SU-DHL-6 (cell line): Measurements from ENCODE around the gene CENPE.

Experiments
- H2AFZ ChIP-seq: fragments of 200-600 bp; sonication (generic); 2 replicates; pipeline ENCODE4 v1.6.1; 2014; ENCODE audit warnings: low read depth, mild to moderate bottlenecking, moderate library complexity, mixed read lengths, antibody characterized with exemption, low read length; ENCODE audit not compliant: severe bottlenecking
- H3F3A ChIP-seq: fragments of 200-600 bp; shearing (Covaris generic); 2 replicates; pipeline ENCODE4 v1.6.0; 2016; ENCODE audit warnings: antibody characterized with exemption, mild to moderate bottlenecking; ENCODE audit not compliant: insufficient read depth
- H3K27ac ChIP-seq: fragments of 200-600 bp; sonication (generic); 2 replicates; pipeline ENCODE4 v1.5.1; 2016; ENCODE audit warnings: low read depth, mild to moderate bottlenecking, low read length, moderate library complexity, mixed read lengths
- H3K27me3 ChIP-seq: fragments of 200-600 bp; sonication (generic), shearing (Covaris generic); 2 replicates; pipeline ENCODE4 v1.6.0; 2014; ENCODE audit warnings: mild to moderate bottlenecking, low read length
- H3K36me3 ChIP-seq: fragments of 200-600 bp; sonication (generic); 2 replicates; pipeline ENCODE4 v1.6.1; 2014; ENCODE audit warnings: mild to moderate bottlenecking, low read length, mixed read lengths
- H3K4me2 ChIP-seq: fragments of 300-600, 200-600 bp; shearing (Covaris generic), sonication (generic); 2 replicates; pipeline ENCODE4 v1.6.0; 2014; ENCODE audit warnings: low read length, low read depth, mild to moderate bottlenecking; ENCODE audit not compliant: poor library complexity, severe bottlenecking
- H3K4me3 ChIP-seq: fragments of 200-600 bp; sonication (generic); 2 replicates; pipeline ENCODE4 v1.5.1; 2014; ENCODE audit warnings: antibody characterized with exemption, low read length, mild to moderate bottlenecking, mixed read lengths; ENCODE audit not compliant: insufficient read depth, poor library complexity, severe bottlenecking
- H3K79me2 ChIP-seq: fragments of 200-600 bp; sonication (generic); 2 replicates; pipeline ENCODE4 v1.6.1; 2014; ENCODE audit warnings: mild to moderate bottlenecking, low read length, moderate library complexity; ENCODE audit not compliant: insufficient read depth
- H3K9ac ChIP-seq: fragments of 200-600 bp; sonication (generic); 2 replicates; pipeline ENCODE4 v1.7.0; 2014; ENCODE audit warnings: mild to moderate bottlenecking, low read length
- H3K9me2 ChIP-seq: fragments of 200-600 bp; sonication (generic); replicated peaks from 2 replicates; pipeline ENCODE4 v1.6.1; 2014; ENCODE audit warnings: low read length; ENCODE audit not compliant: insufficient read depth
- H3K9me3 ChIP-seq: fragments of 200-600 bp; sonication (generic); 2 replicates; pipeline ENCODE4 v1.6.1; 2014; ENCODE audit warnings: low read length, mixed read lengths; ENCODE audit not compliant: insufficient read depth
- H4K20me1 ChIP-seq: fragments of 200-600 bp; sonication (generic); 2 replicates; pipeline ENCODE4 v1.6.1; 2014; ENCODE audit warnings: low read depth, mild to moderate bottlenecking, antibody characterized with exemption, low read length, moderate library complexity, mixed read lengths
- EZH2phosphoT487 ChIP-seq: fragments of 200-600 bp; sonication (generic), shearing (Covaris generic); conservative IDR thresholded peaks from 2 replicates; pipeline ENCODE4 v1.6.1; 2018; ENCODE audit warnings: mild to moderate bottlenecking, antibody characterized with exemption, low read length, moderate library complexity, mixed read lengths
- TF ChIP-seq, protein P1 (sequence below): fragments of 200-600 bp; sonication (generic); IDR thresholded peaks from one replicate; pipeline ENCODE4 v1.5.1; 2017; ENCODE audit warnings: antibody characterized with exemption, mild to moderate bottlenecking, low read length, moderate library complexity; ENCODE audit not compliant: insufficient read depth, poor library complexity, severe bottlenecking

Gene CENPE

DNA sequence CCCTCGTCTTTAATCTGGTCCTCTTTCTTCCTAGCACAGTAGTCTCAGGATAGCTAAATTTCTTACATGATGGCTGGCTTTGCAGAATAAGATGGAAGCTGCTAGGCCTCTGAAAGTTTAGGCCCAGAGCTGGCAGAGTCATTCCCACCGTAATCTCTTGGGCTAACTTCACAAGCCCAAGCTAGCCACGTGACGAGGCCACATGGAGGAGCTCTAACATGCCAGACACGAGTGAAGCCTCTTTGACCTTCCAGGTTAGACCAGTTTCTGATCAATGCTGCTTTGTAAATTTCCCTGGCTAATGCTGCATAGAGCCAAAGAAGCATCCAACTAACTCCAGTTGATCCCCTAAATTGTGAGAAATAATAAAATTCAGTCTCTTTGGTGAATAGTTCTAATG is 9.5 kb upstream of the CENPE start:
- no peaks in the 10 kb centered on the region for H3K79me2 ChIP-seq
- H3K36me3 ChIP-seq, result no peaks in the 10 kb centered on the region
- no peak overlapping the region for H3K4me3 ChIP-seq
- H3K9me3 ChIP-seq, result no peaks in the 10 kb centered on the region
- TF ChIP-seq, protein P1, sequence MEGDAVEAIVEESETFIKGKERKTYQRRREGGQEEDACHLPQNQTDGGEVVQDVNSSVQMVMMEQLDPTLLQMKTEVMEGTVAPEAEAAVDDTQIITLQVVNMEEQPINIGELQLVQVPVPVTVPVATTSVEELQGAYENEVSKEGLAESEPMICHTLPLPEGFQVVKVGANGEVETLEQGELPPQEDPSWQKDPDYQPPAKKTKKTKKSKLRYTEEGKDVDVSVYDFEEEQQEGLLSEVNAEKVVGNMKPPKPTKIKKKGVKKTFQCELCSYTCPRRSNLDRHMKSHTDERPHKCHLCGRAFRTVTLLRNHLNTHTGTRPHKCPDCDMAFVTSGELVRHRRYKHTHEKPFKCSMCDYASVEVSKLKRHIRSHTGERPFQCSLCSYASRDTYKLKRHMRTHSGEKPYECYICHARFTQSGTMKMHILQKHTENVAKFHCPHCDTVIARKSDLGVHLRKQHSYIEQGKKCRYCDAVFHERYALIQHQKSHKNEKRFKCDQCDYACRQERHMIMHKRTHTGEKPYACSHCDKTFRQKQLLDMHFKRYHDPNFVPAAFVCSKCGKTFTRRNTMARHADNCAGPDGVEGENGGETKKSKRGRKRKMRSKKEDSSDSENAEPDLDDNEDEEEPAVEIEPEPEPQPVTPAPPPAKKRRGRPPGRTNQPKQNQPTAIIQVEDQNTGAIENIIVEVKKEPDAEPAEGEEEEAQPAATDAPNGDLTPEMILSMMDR, result no peak
- TF ChIP-seq EZH2phosphoT487, result no peak
- no peak overlapping the region for H3K4me2 ChIP-seq
- H4K20me1 ChIP-seq, result no peaks in the 10 kb centered on the region
- H3F3A ChIP-seq, result no peaks in the 10 kb centered on the region
- H3K9ac ChIP-seq, result no peak overlapping the region
- H2AFZ ChIP-seq, result no peak overlapping the region
- no peaks in the 10 kb centered on the region for H3K9me2 ChIP-seq
- no peak overlapping the region for H3K27ac ChIP-seq
- no peaks in the 10 kb centered on the region for H3K27me3 ChIP-seq

DNA sequence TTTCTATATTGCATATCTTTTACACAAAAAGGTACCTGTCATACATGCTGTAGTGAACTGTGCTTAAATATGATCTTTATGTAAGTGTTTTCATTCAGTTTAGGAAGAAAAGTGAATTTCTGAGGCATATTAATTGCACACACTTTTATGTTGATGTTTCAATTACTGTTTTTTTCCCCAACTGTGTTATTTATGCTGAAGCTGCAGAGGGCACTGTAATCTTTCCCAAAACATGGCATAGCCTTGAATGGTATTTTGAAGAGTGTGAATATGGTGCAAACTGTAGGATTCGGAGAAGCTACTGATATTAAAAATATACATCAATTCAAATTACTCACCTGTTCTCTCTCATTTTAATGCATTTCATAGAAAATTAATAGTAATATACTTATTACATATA is 6.0 kb upstream of the CENPE start:
- H3K9ac ChIP-seq, result no peak overlapping the region
- H3K27me3 ChIP-seq, result no peaks in the 10 kb centered on the region
- TF ChIP-seq, protein P1, result no peak
- no peak for TF ChIP-seq EZH2phosphoT487
- no peaks in the 10 kb centered on the region for H3K36me3 ChIP-seq
- no peaks in the 10 kb centered on the region for H4K20me1 ChIP-seq
- no peaks in the 10 kb centered on the region for H3K79me2 ChIP-seq
- no peak overlapping the region for H2AFZ ChIP-seq
- no peaks in the 10 kb centered on the region for H3K9me3 ChIP-seq
- H3K27ac ChIP-seq, result no peak overlapping the region
- no peak overlapping the region for H3K4me2 ChIP-seq
- H3K9me2 ChIP-seq, result no peaks in the 10 kb centered on the region
- H3F3A ChIP-seq, result no peaks in the 10 kb centered on the region
- H3K4me3 ChIP-seq, result no peak overlapping the region

DNA sequence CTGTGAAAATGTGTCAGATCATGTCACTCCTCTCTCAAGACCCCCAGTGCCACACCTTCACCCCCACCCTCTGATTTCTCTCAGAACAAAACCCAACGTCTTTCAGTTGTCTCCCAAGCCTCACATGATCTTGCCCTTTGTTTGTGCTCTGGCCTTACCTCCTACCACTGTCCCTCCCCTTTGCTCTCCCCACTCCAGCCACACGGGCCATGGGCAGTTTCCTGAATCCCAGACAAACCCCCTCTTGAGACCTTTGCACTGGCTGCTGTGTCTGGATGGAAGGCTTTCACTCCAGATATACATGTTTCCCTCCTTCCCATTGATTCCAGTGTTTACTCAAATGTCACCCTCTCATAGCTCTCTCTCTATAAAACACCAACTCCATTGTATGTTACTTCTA is 3.6 kb upstream of the CENPE start:
- H3K79me2 ChIP-seq, result peaks cover 11% of the 10 kb centered on the region
- no peaks in the 10 kb centered on the region for H3K27me3 ChIP-seq
- no peak overlapping the region for H3K9ac ChIP-seq
- no peaks in the 10 kb centered on the region for H3K9me2 ChIP-seq
- H4K20me1 ChIP-seq, result no peaks in the 10 kb centered on the region
- no peaks in the 10 kb centered on the region for H3F3A ChIP-seq
- TF ChIP-seq, protein P1, result no peak
- no peak for TF ChIP-seq EZH2phosphoT487
- H2AFZ ChIP-seq, result no peak overlapping the region
- H3K9me3 ChIP-seq, result no peaks in the 10 kb centered on the region
- H3K4me2 ChIP-seq, result no peak overlapping the region
- H3K27ac ChIP-seq, result no peak overlapping the region
- H3K36me3 ChIP-seq, result no peaks in the 10 kb centered on the region
- H3K4me3 ChIP-seq, result no peak overlapping the region

DNA sequence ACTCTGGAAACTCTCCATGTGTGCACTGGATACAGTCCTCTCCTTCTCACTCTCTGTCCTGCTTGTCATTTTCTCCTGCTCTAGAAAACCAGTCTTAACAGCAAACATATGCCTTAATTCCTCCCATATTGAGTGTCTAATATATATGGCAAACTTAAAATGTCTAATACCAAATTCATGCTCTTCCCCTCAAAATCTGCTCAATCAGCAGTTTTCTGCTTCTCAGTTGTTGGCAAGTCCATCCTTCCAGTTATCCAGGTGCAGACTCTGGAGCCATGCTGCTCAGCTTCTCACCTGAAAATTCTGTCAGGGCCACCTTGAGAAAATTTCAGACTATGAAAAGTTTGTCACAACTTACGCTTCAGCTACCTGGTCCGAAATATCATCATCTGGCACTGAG is 3.1 kb upstream of the CENPE start:
- H2AFZ ChIP-seq, result no peak overlapping the region
- no peaks in the 10 kb centered on the region for H3F3A ChIP-seq
- no peak for TF ChIP-seq EZH2phosphoT487
- TF ChIP-seq, protein P1, result no peak
- H3K9ac ChIP-seq, result no peak overlapping the region
- no peak overlapping the region for H3K27ac ChIP-seq
- no peaks in the 10 kb centered on the region for H3K9me3 ChIP-seq
- no peak overlapping the region for H3K4me2 ChIP-seq
- H3K4me3 ChIP-seq, result no peak overlapping the region
- no peaks in the 10 kb centered on the region for H3K27me3 ChIP-seq
- no peaks in the 10 kb centered on the region for H3K9me2 ChIP-seq
- H4K20me1 ChIP-seq, result no peaks in the 10 kb centered on the region
- no peaks in the 10 kb centered on the region; the same call in 1 of the 2 replicates for H3K36me3 ChIP-seq
- peaks cover 11% of the 10 kb centered on the region for H3K79me2 ChIP-seq
